Myocyte (in vitro differentiated cells): ENCODE data around the gene QDPR. TPM values are rescaled to one million over a fixed set of nuclear protein-coding genes. Genes with fewer than 3 reads are reported as not detected.

Experiments used
- total RNA-seq: library from RNA; depleted of rRNA; stranded (reverse); fragments of >200 nt; gene quantifications from 2 replicates; pipeline ENCODE4 v1.2.3, GENCODE V29; 2014

The QDPR gene
- total RNA-seq, 1 donor from 2014 or later = 12.0 TPM

Other genes starting within 250 kb of the QDPR start
- gene CLRN2, start 3.1 kb upstream of the QDPR start, total RNA-seq = not detected in 2 replicates
- 49.5 and 59.0 TPM in 2 replicates for gene LAP3, start 65.1 kb upstream of the QDPR start, total RNA-seq
- 5.5 and 7.5 TPM in 2 replicates for gene MED28, start 102.6 kb upstream of the QDPR start, total RNA-seq